HepG2 (cell line): ENCODE data around the gene ITGB7. TPM values are rescaled to one million over a fixed set of nuclear protein-coding genes. Genes with fewer than 3 reads are reported as not detected.

Source experiments
- ATAC-seq: fragments of 200-7000 bp; cut with Tn5 transposase; 3 replicates; pipeline ENCODE4 v1.9.1; 2020; ENCODE audit warnings: mild to moderate bottlenecking, moderate library complexity
- BruUV-seq: library from RNA; stranded (reverse); fragments of 400-500 nt; replicated peaks from 2 replicates; lab custom pipeline; 2021; lab: Mats Ljungman, UMichigan
- CTCF ChIA-PET: fragments of 300-600 bp; formaldehyde crosslinking; extraction: SDS; loops from one replicate; lab custom pipeline; 2021; ENCODE audit warnings: low total read pairs, inconsistent platforms, low intra/inter-chr PET ratio; lab: Yijun Ruan, JAX
- POLR2A ChIA-PET: fragments of 350-600 bp; sonication (Branson Sonifier 250); formaldehyde crosslinking; loops from one replicate; lab custom pipeline; 2020; ENCODE audit warnings: antibody characterized with exemption, inconsistent platforms; lab: Yijun Ruan, JAX
- DNase-seq: peaks from one replicate; pipeline ENCODE4 v3.0.0-alpha.2; 2015; ENCODE audit warnings: low spot score
- FAIRE-seq: peaks from 3 replicates; lab custom pipeline; 2011; peaks lifted over from hg19 to GRCh38; lab: Jason Lieb, UNC
- H2AFZ ChIP-seq: one replicate; pipeline ENCODE4 v1.6.1; 2011; ENCODE audit warnings: low read length, inconsistent platforms
- H3K27ac ChIP-seq: fragments of 300-600 bp; 3 replicates; pipeline ENCODE4 v1.8.0; 2011; ENCODE audit warnings: mixed run types, mild to moderate bottlenecking, mixed read lengths, low read length, inconsistent platforms; ENCODE audit not compliant: insufficient read depth; ENCODE audit errors: extremely low read length
- H3K27me3 ChIP-seq, 2 experiments: fragments of 200-600 bp in 1 of 2; 2 replicates in 1 of 2; 3 replicates in 1 of 2; pipeline versions ENCODE4 v1.6.0 to v1.8.0; 2011; ENCODE audit warnings: low read length in 2 of 2, mild to moderate bottlenecking in 2 of 2, moderate library complexity in 2 of 2, inconsistent platforms in 1 of 2; ENCODE audit not compliant: insufficient read depth in 2 of 2, control insufficient read depth in 1 of 2
- H3K36me3 ChIP-seq, 2 experiments: fragments of 200-600 bp in 1 of 2; replicated peaks in 1 of 2; 2 replicates in 1 of 2; 3 replicates in 1 of 2; pipeline versions ENCODE4 v1.5.1 to v1.8.0; 2011; ENCODE audit warnings: low read length in 2 of 2, inconsistent platforms in 1 of 2; ENCODE audit not compliant: insufficient read depth in 2 of 2, control insufficient read depth in 1 of 2
- H3K4me1 ChIP-seq: 2 replicates; pipeline ENCODE4 v1.5.1; 2012; ENCODE audit warnings: low read length, inconsistent platforms; ENCODE audit not compliant: insufficient read depth
- H3K4me2 ChIP-seq: 2 replicates; pipeline ENCODE4 v1.6.0; 2011; ENCODE audit warnings: low read depth, low read length, inconsistent platforms
- H3K4me3 ChIP-seq, 3 experiments: fragments of 200-600 bp in 1 of 3; sonication (generic), shearing (Covaris generic) in 1 of 3; replicated peaks in 1 of 3; 2 replicates each; pipeline ENCODE4 v1.5.1; 2011 to 2016; ENCODE audit warnings: low read length in 3 of 3, inconsistent platforms in 2 of 3, low read depth in 2 of 3, mild to moderate bottlenecking in 2 of 3, control low read depth in 1 of 3, mixed read lengths in 1 of 3; ENCODE audit not compliant: insufficient read depth in 1 of 3
- H3K79me2 ChIP-seq: one replicate; pipeline ENCODE4 v1.6.1; 2011; ENCODE audit warnings: low read length, inconsistent platforms; ENCODE audit not compliant: insufficient read depth
- H3K9ac ChIP-seq: 2 replicates; pipeline ENCODE4 v1.6.0; 2011; ENCODE audit warnings: mild to moderate bottlenecking, low read depth, low read length, inconsistent platforms; ENCODE audit not compliant: insufficient read depth
- H3K9me3 ChIP-seq: 2 replicates; pipeline ENCODE4 v1.5.1; 2012; ENCODE audit warnings: mild to moderate bottlenecking, low read length
- H4K20me1 ChIP-seq: 2 replicates; pipeline ENCODE4 v1.6.0; 2011; ENCODE audit warnings: inconsistent platforms, mild to moderate bottlenecking, low read length, moderate library complexity; ENCODE audit not compliant: insufficient read depth
- AGO1 ChIP-seq: fragments of 200-400 bp; formaldehyde crosslinking; IDR thresholded peaks from 2 replicates; pipeline ENCODE4 v1.6.1; 2017; ENCODE audit warnings: mild to moderate bottlenecking, low read depth, low read length, moderate library complexity; ENCODE audit not compliant: poor library complexity, severe bottlenecking
- AGO2 ChIP-seq: fragments of 200-400 bp; formaldehyde crosslinking; optimal IDR thresholded peaks from 2 replicates; pipeline ENCODE3; 2017; ENCODE audit warnings: mild to moderate bottlenecking, low read depth, low read length, moderate library complexity
- AKAP8 ChIP-seq: sonication (generic); formaldehyde crosslinking; IDR thresholded peaks from 2 replicates; pipeline ENCODE4 v1.5.1; 2020; ENCODE audit warnings: mild to moderate bottlenecking, missing genetic modification reagents
- HNRNPL ChIP-seq: fragments of 200-400 bp; formaldehyde crosslinking; IDR thresholded peaks from 2 replicates; pipeline ENCODE4 v1.6.1; 2017; ENCODE audit warnings: mild to moderate bottlenecking, low read depth, low read length
- MTA3 ChIP-seq: sonication (generic); formaldehyde crosslinking; IDR thresholded peaks from 2 replicates; pipeline ENCODE4 v1.4.0; 2020; ENCODE audit warnings: missing genetic modification reagents
- MYC ChIP-seq: sonication (generic); formaldehyde crosslinking; IDR thresholded peaks from 2 replicates; pipeline ENCODE4 v1.9.0; 2021; ENCODE audit warnings: missing genetic modification reagents, borderline replicate concordance
- NFKB2 ChIP-seq: sonication (generic); formaldehyde crosslinking; IDR thresholded peaks from 2 replicates; pipeline ENCODE4 v1.4.0; 2020; ENCODE audit warnings: missing genetic modification reagents, borderline replicate concordance
- POLR2A ChIP-seq, 2 experiments: IDR thresholded peaks; 2 replicates each; pipeline ENCODE4 v1.6.1; 2011; ENCODE audit warnings: low read depth in 2 of 2, low read length in 2 of 2, mild to moderate bottlenecking in 1 of 2, moderate library complexity in 1 of 2; ENCODE audit not compliant: insufficient read depth in 1 of 2
- POLR2G ChIP-seq: fragments of 200-400 bp; formaldehyde crosslinking; IDR thresholded peaks from 2 replicates; pipeline ENCODE4 v1.6.1; 2018; ENCODE audit warnings: mild to moderate bottlenecking, low read depth, low read length, moderate library complexity
- ZNF430 ChIP-seq: sonication (generic); formaldehyde crosslinking; IDR thresholded peaks from 2 replicates; pipeline ENCODE4 v1.9.0; 2021; ENCODE audit warnings: mild to moderate bottlenecking, missing genetic modification reagents
- ZNF546 ChIP-seq: sonication (generic); formaldehyde crosslinking; conservative IDR thresholded peaks from 2 replicates; pipeline ENCODE4 v1.8.1; 2023; ENCODE audit warnings: mild to moderate bottlenecking, missing genetic modification reagents
- ZNF746 ChIP-seq: sonication (generic); formaldehyde crosslinking; IDR thresholded peaks from 2 replicates; pipeline ENCODE4 v1.8.0; 2022; ENCODE audit warnings: mild to moderate bottlenecking, missing genetic modification reagents
- WGBS: methylation state at CpG from one replicate; pipeline ENCODE4 v1.1.6; 2017; ENCODE audit warnings: low lambda C conversion rate; 5-methylcytosine and 5-hydroxymethylcytosine counted together
- in situ Hi-C: cut with HindIII; loops from 2 replicates; pipeline ENCODE4 v1.10.0; 2017; ENCODE audit warnings: low pct_unique_long_range_greater_than_20kb; ENCODE audit not compliant: extremely low pct_ligation_motif_present
- intact Hi-C: fragments of 100-400 bp; cut with micrococcal nuclease; formaldehyde crosslinking; loops from one replicate; pipeline ENCODE4 v1.10.0; 2022; ENCODE audit not compliant: unreplicated experiment
- polyA plus RNA-seq, 8 experiments: library from polyadenylated mRNA; depleted of rRNA in 3 of 8; stranded (reverse) in 7 of 8; unstranded in 1 of 8; fragments of >200 nt; fragmentation: Illumina TruSeq in 4 of 8; extraction: Trizol in 4 of 8; gene quantifications; 2 replicates each; pipeline versions ENCODE4 v1.2.1 to v1.2.3, GENCODE V29; 2011 to 2016; ENCODE audit warnings: low read depth in 4 of 8, missing spikeins in 1 of 8, mixed read lengths in 1 of 8; ENCODE audit not compliant: insufficient read depth in 1 of 8
- total RNA-seq, 5 experiments: library from RNA; depleted of rRNA; stranded (reverse); fragments of >200 nt; fragmentation: Illumina TruSeq; extraction: Trizol; gene quantifications; 2 replicates each; pipeline ENCODE4 v1.2.3, GENCODE V29; 2016; ENCODE audit warnings: low read depth in 1 of 5

ITGB7 gene
- total and polyA plus RNA-seq, 2 of the 13 experiments (the other 11 are each of a cell fraction or from before 2014, with no cell fraction given): 0.16 to 0.18 TPM

DNA sequence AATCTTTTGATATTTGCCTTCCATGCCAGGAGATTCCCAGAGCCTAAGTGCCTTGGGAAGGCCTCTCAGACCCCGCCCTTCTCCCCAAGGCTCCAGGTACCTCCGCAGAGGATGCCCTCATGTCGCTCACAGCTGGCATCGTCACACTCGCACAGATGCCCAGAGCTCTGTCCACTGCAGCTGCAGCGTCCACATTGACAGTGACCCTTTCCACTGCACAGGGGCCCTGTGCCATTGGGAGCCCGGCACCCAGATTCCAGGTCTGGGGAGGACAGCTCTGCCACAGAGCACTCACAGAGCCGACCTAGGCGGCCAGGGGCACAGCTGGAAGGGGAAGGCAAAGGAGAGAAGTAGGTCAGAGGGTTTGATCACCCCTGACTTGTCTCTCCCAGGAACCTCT, 14.0 kb downstream of the ITGB7 start:
- ChIA-PET POLR2A (interaction anchor here (1.2 kb wide), 1 partner anchor 12 kb away, joined by 4 read pairs; the partner anchor contains the start of genes CSAD and ZNF740), CTCF (no interaction called here)
- Histone ChIP-seq H3K36me3 (peaks cover 5 to 10% of the 10 kb centered on the region in 2 experiments), H4K20me1 (peaks cover 3% of the 10 kb centered on the region; the same call in 1 of the 2 replicates), H3K27me3 (no peaks in the 10 kb centered on the region), H3K27ac (no peak overlapping the region), H3K4me3 (no peak overlapping the region), H2AFZ (no peak overlapping the region), H3K4me1 (peaks cover 37% of the 10 kb centered on the region), H3K9ac (no peak overlapping the region), H3K9me3 (no peaks in the 10 kb centered on the region), H3K79me2 (no peaks in the 10 kb centered on the region), H3K4me2 (no peak overlapping the region)
- in situ Hi-C loops (loop anchor here (5.0 kb wide), 2 partner anchors 36 to 131 kb away; no protein-coding TSS in a partner anchor), intact Hi-C loops (no loop called here)
- FAIRE-seq (no peak), ATAC-seq (no peak), DNase-seq (no peak)
- 98% methylated on average over 9 of the region's 9 CpGs for WGBS
- TF ChIP-seq ZNF546 (CRISPR knock-in tag): no peak
- TF ChIP-seq AGO2: peak; percentile 68
- 0 out of 2 replicates have a peak, but pooled peaks have one; percentile 9 for TF ChIP-seq POLR2G
- 0 out of 2 replicates have a peak, but pooled peaks have one; percentile 19 for TF ChIP-seq MYC (CRISPR knock-in tag)
- no peak for TF ChIP-seq ZNF746 (CRISPR knock-in tag)
- no peak for TF ChIP-seq ZNF430 (CRISPR knock-in tag)
- no peak for TF ChIP-seq HNRNPL
- BruUV-seq: no TSS peak

DNA sequence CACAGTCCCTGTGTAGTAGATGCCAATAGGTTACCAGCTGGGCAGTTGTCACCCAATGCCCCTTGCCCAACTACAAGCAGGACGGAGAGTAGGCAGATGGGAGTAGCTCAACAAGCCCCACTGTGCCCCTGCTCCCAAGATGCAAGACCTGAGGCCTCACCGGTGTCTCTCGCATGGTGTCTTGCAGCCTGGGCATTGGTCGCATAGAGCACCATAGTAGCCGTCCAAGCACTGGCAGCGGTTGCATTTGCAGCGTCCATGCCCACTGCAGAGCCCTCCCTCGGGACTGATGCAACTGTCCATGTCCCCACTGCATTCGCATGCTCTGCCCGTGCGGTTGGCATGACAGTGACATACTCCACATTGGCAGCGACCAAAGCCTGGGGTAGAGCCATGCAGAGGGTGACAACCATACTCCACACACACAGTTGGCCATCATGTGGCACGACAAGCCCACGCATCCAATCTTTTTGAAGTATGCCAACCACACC, 14.5 kb downstream of the ITGB7 start:
- POLR2A ChIA-PET: interaction anchor here (1.2 kb wide), 1 partner anchor 12 kb away, joined by 4 read pairs; the partner anchor contains the start of genes CSAD and ZNF740
- no peak for FAIRE-seq
- WGBS: 92% methylated on average over 8 of the region's 14 CpGs

More for the DNA sequence above, 14.5 kb downstream of the ITGB7 start:
- Histone ChIP-seq H2AFZ (no peak overlapping the region), H3K4me2 (no peak overlapping the region), H3K27me3 (no peaks in the 10 kb centered on the region), H3K27ac (no peak overlapping the region), H3K36me3 (peaks cover 8 to 14% of the 10 kb centered on the region in 2 experiments), H3K79me2 (no peaks in the 10 kb centered on the region)
- CTCF ChIA-PET: no interaction called here
- no peak for DNase-seq
- in situ Hi-C loops: loop anchor here (5.0 kb wide), 2 partner anchors 35 to 130 kb away; no protein-coding TSS in a partner anchor
- TF ChIP-seq AKAP8 (CRISPR knock-in tag): peak; percentile 75; the same call in 1 of the 2 replicates
- peak; percentile 34 for TF ChIP-seq AGO1
- peak; percentile 15; the same call in 1 of the 2 replicates for TF ChIP-seq POLR2G
- TF ChIP-seq AGO2: peak; percentile 88
- TF ChIP-seq MTA3: no peak
- no peak for TF ChIP-seq POLR2A (IDR thresholded peaks at IDR 0.05; ENCODE audit: insufficient read depth in 1 of 2, low read depth in 2 of 2, low read length in 2 of 2)
- TF ChIP-seq NFKB2 (CRISPR knock-in tag): peak; percentile 32; the same call in 1 of the 2 replicates
- TF ChIP-seq, all 625 proteins: peak for 5
- no TSS peak for BruUV-seq
- intact Hi-C loops: no loop called here
- Histone ChIP-seq H4K20me1 (peaks cover 3% of the 10 kb centered on the region; the same call in 1 of the 2 replicates), H3K9ac (no peak overlapping the region), H3K4me3 (no peak overlapping the region), H3K9me3 (no peaks in the 10 kb centered on the region), H3K4me1 (peaks cover 37% of the 10 kb centered on the region)
- no peak for ATAC-seq
